ENCODE measurements around the gene CEP104. TPM values are rescaled to one million over a fixed set of nuclear protein-coding genes. Genes with fewer than 3 reads are reported as not detected.

Gene CEP104
- polyA plus RNA-seq, 1 donor (not counting 4 experiments of a cell fraction or from before 2014, with no cell fraction given) = 35.7 TPM

DNA sequence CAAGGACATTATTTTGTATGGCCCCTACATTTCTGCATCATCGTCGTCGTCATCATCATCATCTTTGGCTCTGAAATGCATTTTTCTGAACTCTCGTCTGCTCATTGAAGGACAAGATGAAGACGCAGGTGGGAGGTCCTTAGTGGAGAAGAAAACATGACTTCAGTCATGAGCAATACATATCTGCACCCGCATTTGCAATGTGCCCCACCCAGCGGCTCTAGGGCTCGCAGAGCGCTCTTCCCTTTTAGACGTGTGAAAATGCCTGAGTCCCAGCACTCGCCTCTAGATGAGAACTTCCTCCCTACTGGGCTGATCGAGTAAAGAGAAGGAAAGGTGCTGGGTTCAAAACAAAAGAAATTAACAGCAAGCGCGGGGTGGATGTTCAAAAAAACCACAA, 32.9 kb upstream of the CEP104 start:
- DNase-seq (ENCODE audit: low read depth, low spot score) (no peak), FAIRE-seq (no peak)
- Histone ChIP-seq H3K9me1 (ENCODE audit: control insufficient read depth, extremely low read depth, insufficient read depth, low read length) (no peaks in the 10 kb centered on the region), H3K9ac (ENCODE audit: control insufficient read depth, extremely low read depth, insufficient read depth, low read length) (no peak overlapping the region), H2AFZ (ENCODE audit: control insufficient read depth, low read length) (no peak overlapping the region), H3K4me3 (ENCODE audit: control insufficient read depth in 2 of 3, extremely low read depth in 1 of 3, insufficient read depth in 2 of 3, low read depth in 1 of 3, low read length in 3 of 3) (no peak overlapping the region), H3K27ac (ENCODE audit: control insufficient read depth, insufficient read depth, low read length) (no peak overlapping the region), H3K27me3 (ENCODE audit: control insufficient read depth, extremely low read depth, insufficient read depth, low read length) (no peaks in the 10 kb centered on the region), H3K9me3 (ENCODE audit: control insufficient read depth, low read depth, low read length) (no peaks in the 10 kb centered on the region), H3K4me1 (ENCODE audit: control insufficient read depth, extremely low read depth, insufficient read depth, low read length) (no peaks in the 10 kb centered on the region), H4K20me1 (ENCODE audit: control insufficient read depth, extremely low read depth, insufficient read depth, low read length) (no peaks in the 10 kb centered on the region), H3K79me2 (ENCODE audit: control insufficient read depth, insufficient read depth, low read length) (peaks cover 13% of the 10 kb centered on the region), H3K4me2 (ENCODE audit: control insufficient read depth, extremely low read depth, insufficient read depth, low read depth, low read length) (no peak overlapping the region), H3K36me3 (ENCODE audit: control insufficient read depth in 2 of 2, extremely low read depth in 1 of 2, insufficient read depth in 2 of 2, low read length in 2 of 2) (peaks cover 20 to 27% of the 10 kb centered on the region in 2 experiments)
- dilution Hi-C loops (cut with MboI; ENCODE audit: extremely low pct_ligation_motif_present, low sequenced_read_pairs) = no loop called here
- TF ChIP-seq EZH2 (IDR thresholded peaks at IDR 0.05; ENCODE audit: low read length) (no peak), CTCF (optimal IDR thresholded peaks at IDR 0.05 in 1 of 3, IDR thresholded peaks at IDR 0.05 in 1 of 3, conservative IDR thresholded peaks at IDR 0.05 in 1 of 3; ENCODE audit: extremely low read depth in 1 of 3, insufficient read depth in 2 of 3, low read length in 3 of 3) (no peak)

GRCh38 chr1:3888301-3888700, 31.3 kb upstream of the CEP104 start:
- TF ChIP-seq CTCF (optimal IDR thresholded peaks at IDR 0.05 in 1 of 3, IDR thresholded peaks at IDR 0.05 in 1 of 3, conservative IDR thresholded peaks at IDR 0.05 in 1 of 3; ENCODE audit: extremely low read depth in 1 of 3, insufficient read depth in 2 of 3, low read length in 3 of 3) (no peak), EZH2 (IDR thresholded peaks at IDR 0.05; ENCODE audit: low read length) (no peak)
- Histone ChIP-seq H4K20me1 (ENCODE audit: control insufficient read depth, extremely low read depth, insufficient read depth, low read length) (no peaks in the 10 kb centered on the region), H3K9me1 (ENCODE audit: control insufficient read depth, extremely low read depth, insufficient read depth, low read length) (no peaks in the 10 kb centered on the region), H2AFZ (ENCODE audit: control insufficient read depth, low read length) (no peak overlapping the region), H3K36me3 (ENCODE audit: control insufficient read depth in 2 of 2, extremely low read depth in 1 of 2, insufficient read depth in 2 of 2, low read length in 2 of 2) (peaks cover 22 to 25% of the 10 kb centered on the region in 2 experiments), H3K4me2 (ENCODE audit: control insufficient read depth, extremely low read depth, insufficient read depth, low read depth, low read length) (no peak overlapping the region), H3K4me3 (ENCODE audit: control insufficient read depth in 2 of 3, extremely low read depth in 1 of 3, insufficient read depth in 2 of 3, low read depth in 1 of 3, low read length in 3 of 3) (no peak overlapping the region), H3K4me1 (ENCODE audit: control insufficient read depth, extremely low read depth, insufficient read depth, low read length) (no peaks in the 10 kb centered on the region), H3K9ac (ENCODE audit: control insufficient read depth, extremely low read depth, insufficient read depth, low read length) (no peak overlapping the region), H3K27me3 (ENCODE audit: control insufficient read depth, extremely low read depth, insufficient read depth, low read length) (no peaks in the 10 kb centered on the region), H3K27ac (ENCODE audit: control insufficient read depth, insufficient read depth, low read length) (no peak overlapping the region), H3K79me2 (ENCODE audit: control insufficient read depth, insufficient read depth, low read length) (peaks cover 2% of the 10 kb centered on the region), H3K9me3 (ENCODE audit: control insufficient read depth, low read depth, low read length) (no peaks in the 10 kb centered on the region)
- DNase-seq (ENCODE audit: low read depth, low spot score) (no peak), FAIRE-seq (no peak)
- dilution Hi-C loops (cut with MboI; ENCODE audit: extremely low pct_ligation_motif_present, low sequenced_read_pairs) = no loop called here

Measured in keratinocyte (primary cell).